SJSA1 (cell line): ENCODE data around the gene SLC16A12. TPM values are rescaled to one million over a fixed set of nuclear protein-coding genes. Genes with fewer than 3 reads are reported as not detected.
A peak's percentile ranks its signal among the peaks of the same experiment; 100 is the strongest.

Experiments
- DNase-seq, 2 experiments: peaks; one replicate each; pipeline ENCODE4 v3.0.0-alpha.2; 2015 to 2020; ENCODE audit warnings: low spot score in 2 of 2, low read depth in 1 of 2
- H3K27ac ChIP-seq: fragments of 250-450 bp; sonication (Bioruptor Pico); 2 replicates; pipeline ENCODE4 v1.5.1; 2020; ENCODE audit warnings: mild to moderate bottlenecking, moderate library complexity
- H3K27me3 ChIP-seq: fragments of 250-450 bp; sonication (Bioruptor Pico); replicated peaks from 2 replicates; pipeline ENCODE4 v1.5.1; 2020; ENCODE audit warnings: mild to moderate bottlenecking, moderate library complexity
- H3K36me3 ChIP-seq: fragments of 250-450 bp; sonication (Bioruptor Pico); 2 replicates; pipeline ENCODE4 v1.5.1; 2020; ENCODE audit warnings: mild to moderate bottlenecking
- H3K4me1 ChIP-seq: fragments of 250-450 bp; sonication (Bioruptor Pico); replicated peaks from 2 replicates; pipeline ENCODE4 v1.6.1; 2021; ENCODE audit warnings: mild to moderate bottlenecking
- H3K4me3 ChIP-seq: fragments of 250-450 bp; sonication (Bioruptor Pico); 2 replicates; pipeline ENCODE4 v1.5.1; 2020; ENCODE audit warnings: mild to moderate bottlenecking
- H3K9me3 ChIP-seq: fragments of 250-450 bp; sonication (Bioruptor Pico); replicated peaks from 2 replicates; pipeline ENCODE4 v1.5.1; 2020; ENCODE audit warnings: mild to moderate bottlenecking
- total RNA-seq: library from RNA; depleted of rRNA; stranded (reverse); fragments of >200 nt; shearing (Covaris generic); gene quantifications from 2 replicates; pipeline ENCODE4 v1.2.3, GENCODE V29; 2014

Gene SLC16A12
- total RNA-seq, 1 experiment from 2014 or later: 0.34 TPM

DNA sequence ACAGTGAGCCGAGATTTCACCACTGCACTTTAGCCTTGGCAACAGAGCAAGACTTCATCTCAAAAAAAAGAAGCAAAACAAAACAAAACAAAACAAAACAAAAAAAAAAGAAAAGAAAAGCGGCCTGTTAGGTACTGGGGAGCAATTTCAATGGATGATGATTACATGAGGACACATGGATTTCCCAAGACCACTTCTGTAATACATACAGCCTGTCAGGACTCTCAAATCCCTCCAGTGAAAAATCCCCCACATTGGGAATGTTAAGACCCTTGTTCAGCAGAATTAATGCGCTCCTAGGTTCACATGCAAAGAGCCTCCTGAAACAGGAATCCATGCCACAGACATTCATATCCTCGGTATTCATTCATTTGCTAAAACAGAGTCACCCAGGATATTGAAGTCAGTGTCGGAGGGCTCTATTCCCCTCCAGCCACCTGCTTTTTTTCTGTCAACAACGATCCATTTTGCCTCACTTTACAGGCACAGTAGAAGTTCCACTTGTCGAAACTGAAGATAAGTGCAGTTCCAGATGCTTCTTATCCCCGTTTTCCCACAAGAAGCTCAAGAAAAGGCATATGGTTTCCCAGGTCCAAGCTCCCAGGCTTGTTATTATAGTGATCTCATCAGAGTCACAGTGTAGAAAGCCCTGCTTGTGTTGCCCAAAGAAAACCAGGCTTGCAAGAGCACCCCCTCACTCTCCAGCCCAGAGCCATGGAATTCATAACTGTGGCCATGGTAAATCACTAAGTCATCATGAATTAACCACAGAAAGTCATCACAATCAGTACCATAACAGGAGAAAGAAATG is 20.2 kb downstream of the SLC16A12 start:
- peak overlapping the region; percentile 98 for H3K27ac ChIP-seq
- H3K9me3 ChIP-seq: no peaks in the 10 kb centered on the region
- H3K4me1 ChIP-seq: peaks cover 45% of the 10 kb centered on the region
- H3K27me3 ChIP-seq: no peaks in the 10 kb centered on the region
- H3K4me3 ChIP-seq: peak overlapping the region; percentile 8
- DNase-seq: peak; percentile 82 to 90
- H3K36me3 ChIP-seq: no peaks in the 10 kb centered on the region

DNA sequence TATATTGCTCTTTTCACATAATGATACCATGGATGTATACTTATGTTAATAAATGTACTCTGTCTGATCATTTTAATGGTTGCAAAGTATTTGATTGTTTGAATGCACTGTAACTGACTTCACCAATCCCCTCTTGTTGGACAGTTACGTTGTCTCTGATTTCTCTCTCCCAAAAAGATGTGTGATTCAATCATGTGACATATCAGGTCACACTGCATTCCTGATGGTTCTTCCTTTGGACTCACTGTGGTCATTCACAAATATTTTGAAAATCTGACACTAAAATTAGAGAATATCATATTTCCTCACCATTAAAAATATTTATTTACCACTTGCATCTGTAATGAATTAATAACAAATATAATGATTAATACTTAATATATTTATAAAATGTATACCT is 22.2 kb downstream of the SLC16A12 start:
- Histone ChIP-seq H3K4me3 (no peak overlapping the region), H3K36me3 (no peaks in the 10 kb centered on the region)
- no peak for DNase-seq

DNA sequence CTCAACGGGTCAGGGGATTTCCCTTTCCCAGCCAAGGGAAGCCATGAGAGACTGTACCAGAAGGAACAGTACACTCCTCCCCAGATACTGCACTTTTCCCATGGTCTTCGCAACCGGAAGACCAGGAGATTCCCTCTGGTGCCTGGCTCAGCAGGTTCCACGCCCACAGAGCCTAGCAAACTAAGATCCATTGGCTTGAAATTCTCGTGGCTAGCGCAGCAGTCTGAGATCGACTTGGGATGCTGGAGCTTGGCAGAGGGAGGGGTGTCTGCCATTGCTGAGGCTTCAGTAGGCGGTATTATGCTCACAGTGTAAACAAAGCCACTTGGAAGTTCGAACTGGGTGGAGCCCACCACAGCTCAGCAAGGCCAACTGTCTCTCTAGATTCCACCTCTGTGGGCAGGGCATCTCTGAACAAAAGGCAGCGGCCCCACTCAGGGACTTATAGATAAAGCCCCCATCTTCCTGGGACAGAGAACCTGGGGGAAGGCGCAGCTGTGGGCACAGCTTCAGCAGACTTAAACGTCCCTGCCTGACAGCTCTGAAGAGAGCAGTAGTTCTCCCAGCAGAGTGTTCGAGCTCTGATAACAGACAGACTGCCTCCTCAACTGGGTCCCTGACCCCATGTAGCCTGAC is 29.6 kb downstream of the SLC16A12 start:
- Histone ChIP-seq H3K9me3 (no peaks in the 10 kb centered on the region), H3K36me3 (no peaks in the 10 kb centered on the region), H3K4me3 (no peak overlapping the region), H3K4me1 (0 out of 2 replicates have a peak, but pooled peaks cover 4% of the 10 kb centered on the region), H3K27me3 (no peaks in the 10 kb centered on the region), H3K27ac (no peak overlapping the region)
- DNase-seq: no peak

More for the DNA sequence above, 22.2 kb downstream of the SLC16A12 start:
- Histone ChIP-seq H3K27ac (no peak overlapping the region), H3K4me1 (peaks cover 28% of the 10 kb centered on the region), H3K9me3 (no peaks in the 10 kb centered on the region), H3K27me3 (no peaks in the 10 kb centered on the region)

DNA sequence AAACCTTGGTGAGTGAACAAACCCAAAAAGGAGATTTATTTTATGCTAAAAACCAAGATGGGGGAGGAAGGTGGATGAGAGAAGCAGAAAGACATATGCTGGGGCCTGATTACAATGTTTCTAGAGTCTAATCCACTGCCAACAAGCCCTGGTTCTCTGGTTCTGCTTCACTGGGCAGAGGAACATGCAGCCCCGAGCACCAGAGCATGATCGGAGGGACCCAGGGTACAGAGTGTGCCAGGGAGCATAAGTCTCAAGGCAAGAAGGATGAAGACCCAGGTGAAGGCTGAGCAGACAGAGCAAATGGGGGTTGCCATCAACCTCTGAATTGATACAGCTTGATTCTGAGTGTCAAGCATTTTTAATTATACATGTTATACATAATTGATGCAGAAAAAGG is 30.7 kb downstream of the SLC16A12 start:
- H3K9me3 ChIP-seq: no peaks in the 10 kb centered on the region
- no peak overlapping the region for H3K4me3 ChIP-seq
- 0 out of 2 replicates have a peak, but pooled peaks cover 4% of the 10 kb centered on the region for H3K4me1 ChIP-seq
- no peaks in the 10 kb centered on the region for H3K27me3 ChIP-seq
- H3K36me3 ChIP-seq: no peaks in the 10 kb centered on the region
- no peak for DNase-seq
- no peak overlapping the region for H3K27ac ChIP-seq

DNA sequence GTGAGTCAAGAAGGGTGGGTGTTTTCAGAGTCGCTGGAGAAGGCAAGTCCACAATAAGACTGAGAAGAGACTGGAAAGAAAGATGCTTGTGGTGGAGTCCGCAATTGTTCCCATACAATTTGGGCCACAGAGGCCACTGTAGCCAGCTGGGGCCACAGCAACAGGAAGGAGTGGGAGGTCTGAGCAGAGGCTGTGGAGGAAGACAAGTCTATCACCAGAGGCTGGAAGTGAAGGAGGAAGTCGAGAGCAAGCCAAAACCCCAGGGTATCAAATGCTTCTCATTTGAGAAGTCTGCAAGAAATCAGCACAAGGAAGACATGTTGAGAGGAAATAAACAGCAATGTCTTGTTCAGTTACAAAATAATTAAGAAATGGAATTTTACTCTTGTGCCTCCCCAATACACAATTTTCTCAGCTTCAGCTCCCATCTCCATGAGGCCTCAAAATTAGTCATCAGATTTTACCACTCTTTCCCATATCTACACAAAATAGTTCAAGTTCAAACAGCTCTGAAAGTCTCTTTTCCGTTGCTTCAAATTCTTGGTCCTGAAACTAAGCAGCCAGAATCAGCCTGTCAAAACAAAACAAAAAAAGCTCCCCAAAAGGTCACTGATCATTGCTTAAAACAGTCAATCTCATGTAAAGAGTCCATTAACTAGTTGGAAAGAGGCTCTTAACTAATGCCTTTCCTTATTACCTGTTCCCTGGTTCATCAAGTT is 31.6 kb downstream of the SLC16A12 start:
- Histone ChIP-seq H3K9me3 (no peaks in the 10 kb centered on the region), H3K27me3 (no peaks in the 10 kb centered on the region), H3K27ac (no peak overlapping the region), H3K4me1 (0 out of 2 replicates have a peak, but pooled peaks cover 4% of the 10 kb centered on the region), H3K4me3 (no peak overlapping the region), H3K36me3 (no peaks in the 10 kb centered on the region)
- DNase-seq: no peak

DNA sequence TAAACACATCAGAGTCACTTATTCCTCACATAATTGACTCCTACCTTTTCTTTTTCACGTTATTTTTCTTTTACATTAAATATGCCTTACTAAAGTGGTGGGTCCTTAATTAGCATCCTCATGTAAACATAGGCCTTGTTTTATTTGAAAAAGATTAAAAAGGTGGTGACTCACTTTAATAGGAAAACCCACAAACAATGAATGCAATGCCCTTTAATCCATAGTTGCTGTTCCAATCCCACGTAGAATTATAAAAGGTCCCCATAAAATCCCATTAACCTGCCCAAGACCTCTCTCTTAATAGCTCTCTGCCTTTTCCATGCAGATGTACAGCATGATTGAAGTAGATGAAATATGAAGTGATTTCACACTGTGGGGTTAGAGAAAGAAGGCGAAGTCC is 32.2 kb downstream of the SLC16A12 start:
- H3K9me3 ChIP-seq: no peaks in the 10 kb centered on the region
- no peak for DNase-seq
- no peak overlapping the region for H3K27ac ChIP-seq
- no peaks in the 10 kb centered on the region for H3K36me3 ChIP-seq
- H3K27me3 ChIP-seq: no peaks in the 10 kb centered on the region
- H3K4me1 ChIP-seq: 0 out of 2 replicates have a peak, but pooled peaks cover 4% of the 10 kb centered on the region
- H3K4me3 ChIP-seq: no peak overlapping the region

DNA sequence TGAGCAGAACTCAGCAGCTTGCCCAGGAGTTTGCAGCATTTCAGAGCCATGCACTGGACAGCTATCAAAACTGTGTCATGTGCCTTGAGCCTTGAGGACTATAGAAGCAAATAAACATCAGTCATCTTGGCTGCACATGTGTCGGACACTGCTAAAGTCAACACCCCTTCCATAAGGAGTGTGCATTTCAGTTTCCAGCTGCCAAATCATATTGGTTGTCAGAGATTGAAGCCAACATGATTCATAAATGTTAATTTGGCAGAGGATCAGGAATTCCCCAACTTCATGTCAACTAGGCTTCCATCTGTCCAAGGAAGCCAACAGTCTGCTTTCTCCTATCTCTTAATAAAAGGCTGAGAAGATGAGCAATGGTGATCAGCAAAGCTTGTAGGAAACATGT is 32.8 kb downstream of the SLC16A12 start:
- Histone ChIP-seq H3K4me3 (no peak overlapping the region), H3K27ac (no peak overlapping the region), H3K9me3 (no peaks in the 10 kb centered on the region), H3K36me3 (no peaks in the 10 kb centered on the region), H3K4me1 (0 out of 2 replicates have a peak, but pooled peaks cover 4% of the 10 kb centered on the region), H3K27me3 (no peaks in the 10 kb centered on the region)
- DNase-seq: no peak

DNA sequence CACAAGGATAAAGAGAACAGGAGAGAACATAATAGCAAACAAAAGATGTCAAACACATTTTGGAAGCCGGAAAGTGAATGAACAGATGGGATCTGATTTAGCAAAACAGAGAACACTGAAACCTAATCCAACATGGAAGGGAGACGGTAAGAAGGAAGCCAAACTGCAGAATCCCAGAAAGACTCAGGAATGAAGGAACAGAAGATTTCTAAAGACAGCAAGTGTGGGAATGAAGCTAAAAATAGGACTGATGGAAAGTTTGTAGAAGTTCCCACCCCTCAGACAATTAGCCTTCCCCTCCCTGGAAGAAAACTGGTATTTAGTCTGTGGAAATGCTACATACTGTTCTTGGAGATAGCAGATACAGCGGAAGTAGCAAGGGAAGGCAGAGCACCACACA is 40.8 kb downstream of the SLC16A12 start:
- Histone ChIP-seq H3K27ac (no peak overlapping the region), H3K27me3 (no peaks in the 10 kb centered on the region), H3K4me1 (peaks cover 8% of the 10 kb centered on the region), H3K36me3 (no peaks in the 10 kb centered on the region), H3K4me3 (no peak overlapping the region), H3K9me3 (no peaks in the 10 kb centered on the region)
- no peak for DNase-seq

DNA sequence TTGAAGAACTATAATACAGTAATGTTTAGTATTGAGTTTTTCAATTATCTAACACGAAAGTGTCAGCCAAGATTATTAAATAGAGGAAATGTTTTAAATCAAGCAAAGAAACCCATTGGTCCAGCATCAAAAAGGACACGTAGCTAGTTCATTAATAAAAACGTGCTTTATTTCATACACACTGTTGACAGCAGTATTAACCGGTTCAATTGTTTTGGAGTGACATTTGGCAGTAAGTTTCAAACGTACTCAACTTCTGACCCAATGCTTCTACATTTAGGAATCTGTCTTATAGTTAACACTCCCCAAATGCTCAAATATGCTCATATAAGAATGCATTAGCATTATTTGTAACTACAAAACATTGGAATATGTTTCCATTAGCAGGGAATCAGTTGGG is 41.3 kb downstream of the SLC16A12 start:
- Histone ChIP-seq H3K27me3 (no peaks in the 10 kb centered on the region), H3K4me3 (no peak overlapping the region), H3K4me1 (peaks cover 8% of the 10 kb centered on the region), H3K36me3 (no peaks in the 10 kb centered on the region), H3K27ac (no peak overlapping the region), H3K9me3 (no peaks in the 10 kb centered on the region)
- no peak for DNase-seq

DNA sequence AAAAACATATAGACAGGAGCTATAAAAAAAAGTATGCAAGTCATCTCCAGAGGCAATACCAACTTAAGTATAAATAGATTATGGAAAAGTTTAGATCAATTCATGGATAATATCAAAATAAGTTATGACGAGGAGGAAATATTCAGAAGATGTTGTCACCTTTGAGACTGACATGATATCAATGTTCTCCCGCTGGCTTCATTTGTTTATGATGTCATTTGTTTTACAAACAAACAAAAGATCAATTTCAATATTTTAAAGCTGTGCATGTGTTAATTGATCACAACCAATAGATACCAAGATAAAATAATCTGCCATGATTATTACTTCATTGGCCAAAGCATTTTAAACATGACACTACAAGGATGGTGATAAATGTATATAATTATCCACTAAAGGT is 43.5 kb downstream of the SLC16A12 start:
- H3K27ac ChIP-seq: no peak overlapping the region
- H3K4me3 ChIP-seq: no peak overlapping the region
- no peaks in the 10 kb centered on the region for H3K36me3 ChIP-seq
- no peaks in the 10 kb centered on the region for H3K27me3 ChIP-seq
- no peaks in the 10 kb centered on the region for H3K9me3 ChIP-seq
- peaks cover 8% of the 10 kb centered on the region for H3K4me1 ChIP-seq
- DNase-seq: no peak

DNA sequence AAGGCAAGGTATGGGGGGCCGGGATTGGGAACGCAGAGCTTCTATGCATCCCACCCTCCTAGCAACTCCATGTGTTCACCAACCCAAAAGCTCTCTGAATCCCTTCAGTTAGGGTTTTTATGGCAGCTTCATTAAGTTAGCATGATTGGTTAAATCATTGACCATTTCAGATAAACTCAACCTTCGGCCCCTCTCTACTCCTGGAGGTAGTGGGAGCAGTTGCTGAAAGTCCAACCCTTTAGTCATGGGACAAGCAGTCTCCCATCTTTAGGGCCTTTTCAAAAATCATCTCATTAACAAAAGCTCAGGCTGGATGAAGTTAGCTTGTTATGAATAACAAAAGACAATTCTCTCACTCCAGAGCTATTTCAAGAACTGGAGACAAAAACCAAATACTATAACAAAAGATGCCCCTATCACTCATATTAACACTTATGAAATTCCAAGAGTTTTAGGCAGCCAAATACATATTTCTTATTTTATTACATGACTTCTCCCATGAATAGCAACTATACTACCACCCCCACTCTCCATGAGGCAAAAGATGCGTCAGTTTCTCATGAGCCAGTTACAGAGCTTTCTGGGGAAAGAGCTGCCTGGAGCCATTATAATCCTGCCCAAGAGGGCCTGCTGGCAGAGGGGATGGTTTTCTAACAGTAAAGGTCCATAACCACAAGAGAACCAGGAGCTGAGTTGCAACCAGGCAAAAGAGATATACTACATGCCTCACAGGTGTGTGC is 44.6 kb downstream of the SLC16A12 start:
- H3K4me3 ChIP-seq: no peak overlapping the region
- no peaks in the 10 kb centered on the region for H3K27me3 ChIP-seq
- no peaks in the 10 kb centered on the region for H3K36me3 ChIP-seq
- DNase-seq: no peak
- H3K27ac ChIP-seq: no peak overlapping the region
- H3K9me3 ChIP-seq: no peaks in the 10 kb centered on the region
- peaks cover 8% of the 10 kb centered on the region for H3K4me1 ChIP-seq

DNA sequence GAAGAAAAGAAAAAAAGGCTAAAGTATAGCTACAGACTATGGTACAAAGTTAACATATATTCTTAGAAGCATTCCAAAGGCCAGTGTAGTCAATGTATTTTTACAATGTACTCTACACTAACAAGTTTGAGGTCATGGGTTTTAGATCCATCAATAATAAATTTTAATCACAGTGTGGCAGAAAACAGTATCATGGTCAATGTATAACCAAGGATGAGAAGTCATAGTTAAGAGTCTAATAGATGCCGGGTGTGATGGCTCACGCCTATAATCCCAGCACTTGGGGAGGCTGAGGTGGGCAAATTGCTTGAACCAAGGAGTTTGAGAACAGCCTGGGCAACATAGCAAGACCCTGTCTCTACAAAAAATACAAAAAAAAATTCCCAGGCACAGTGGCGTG is 53.1 kb downstream of the SLC16A12 start:
- no peaks in the 10 kb centered on the region for H3K36me3 ChIP-seq
- H3K27me3 ChIP-seq: no peaks in the 10 kb centered on the region
- H3K4me3 ChIP-seq: no peak overlapping the region
- no peak for DNase-seq
- H3K27ac ChIP-seq: peak overlapping the region; percentile 56
- no peaks in the 10 kb centered on the region for H3K9me3 ChIP-seq
- H3K4me1 ChIP-seq: peaks cover 34% of the 10 kb centered on the region

DNA sequence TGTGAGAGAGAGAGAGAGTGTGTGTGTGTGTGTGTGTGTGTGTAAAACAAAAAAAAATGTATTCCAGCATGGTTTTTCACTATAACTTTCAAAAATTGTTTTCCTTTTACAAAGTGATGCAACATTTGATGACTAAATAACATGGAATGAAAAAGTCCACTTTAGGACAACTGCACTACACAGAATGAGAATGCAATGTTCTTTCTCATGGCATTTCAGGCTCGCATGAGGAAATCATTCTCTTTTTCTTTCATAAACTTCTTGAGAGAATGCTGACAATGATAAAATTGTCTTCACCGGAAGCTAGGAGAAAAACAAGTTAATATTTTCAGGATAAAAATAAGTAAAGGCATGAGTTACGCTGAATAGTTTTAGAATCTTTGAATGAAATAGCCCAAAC is 53.7 kb downstream of the SLC16A12 start:
- peak in 1 of 2 experiments; percentile 73 for DNase-seq
- H3K27ac ChIP-seq: peak overlapping the region; percentile 56
- no peak overlapping the region for H3K4me3 ChIP-seq

More for the DNA sequence above, 53.7 kb downstream of the SLC16A12 start:
- no peaks in the 10 kb centered on the region for H3K36me3 ChIP-seq
- H3K9me3 ChIP-seq: no peaks in the 10 kb centered on the region
- H3K4me1 ChIP-seq: peaks cover 40% of the 10 kb centered on the region
- H3K27me3 ChIP-seq: no peaks in the 10 kb centered on the region
